PC-9 (cell line): ENCODE measurements around the gene MACROD2. TPM values are rescaled to one million over a fixed set of nuclear protein-coding genes. Genes with fewer than 3 reads are reported as not detected.

Source experiments
- BruUV-seq: library from RNA; stranded (reverse); fragments of 400-500 nt; replicated peaks from 2 replicates; lab custom pipeline; 2021; lab: Mats Ljungman, UMichigan
- CTCF ChIA-PET: fragments of 300-600 bp; sonication (Branson Sonifier 250); formaldehyde crosslinking; loops from one replicate; lab custom pipeline; 2022; ENCODE audit warnings: antibody characterized with exemption; lab: Charles Lee
- POLR2A ChIA-PET: fragments of 300-600 bp; sonication (Branson Sonifier 250); formaldehyde crosslinking; loops from one replicate; lab custom pipeline; 2022; ENCODE audit warnings: antibody characterized with exemption; ENCODE audit not compliant: unreplicated experiment; lab: Charles Lee
- DNase-seq, 2 experiments: peaks; one replicate each; pipeline versions ENCODE4 v3.0.0 to v3.0.0-alpha.2; 2015 to 2022; ENCODE audit warnings: mixed read lengths in 1 of 2
- H2AFZ ChIP-seq: fragments of 200-600 bp; sonication (generic); 2 replicates; pipeline ENCODE4 v1.8.1; 2017; ENCODE audit warnings: antibody characterized with exemption
- H3F3A ChIP-seq: fragments of 200-600 bp; sonication (generic); 2 replicates; pipeline ENCODE4 v1.8.1; 2017; ENCODE audit warnings: antibody characterized with exemption, mild to moderate bottlenecking, low read depth; ENCODE audit not compliant: insufficient read depth
- H3K27ac ChIP-seq: fragments of 200-600 bp; sonication (generic); 2 replicates; pipeline ENCODE4 v1.6.1; 2016; ENCODE audit warnings: mixed run types
- H3K27me3 ChIP-seq: fragments of 200-600 bp; sonication (generic); 2 replicates; pipeline ENCODE4 v1.6.1; 2016; ENCODE audit warnings: low read depth, mixed run types; ENCODE audit not compliant: insufficient read depth
- H3K36me3 ChIP-seq: fragments of 200-600 bp; sonication (generic); 2 replicates; pipeline ENCODE4 v1.6.1; 2016; ENCODE audit warnings: low read depth, mixed run types
- H3K4me1 ChIP-seq: fragments of 200-600 bp; sonication (generic); replicated peaks from 2 replicates; pipeline ENCODE4 v1.6.1; 2016; ENCODE audit warnings: mixed run types; ENCODE audit not compliant: insufficient read depth
- H3K4me2 ChIP-seq: fragments of 200-600 bp; sonication (generic); 2 replicates; pipeline ENCODE4 v1.6.1; 2017; ENCODE audit warnings: mixed run types
- H3K4me3 ChIP-seq: fragments of 200-600 bp; sonication (generic); 2 replicates; pipeline ENCODE4 v1.6.1; 2016; ENCODE audit warnings: mixed run types
- H3K79me2 ChIP-seq: fragments of 200-600 bp; sonication (generic); 2 replicates; pipeline ENCODE4 v1.6.1; 2017; ENCODE audit warnings: low read depth, mixed run types
- H3K9me2 ChIP-seq: fragments of 200-600 bp; sonication (generic); 2 replicates; pipeline ENCODE4 v1.8.1; 2017; ENCODE audit warnings: mild to moderate bottlenecking; ENCODE audit not compliant: insufficient read depth
- H3K9me3 ChIP-seq: fragments of 200-600 bp; sonication (generic); 2 replicates; pipeline ENCODE4 v1.8.1; 2016; ENCODE audit warnings: low read depth; ENCODE audit not compliant: insufficient read depth
- H4K20me1 ChIP-seq: fragments of 200-600 bp; sonication (generic); 2 replicates; pipeline ENCODE4 v1.8.1; 2017; ENCODE audit not compliant: insufficient read depth
- EZH2 ChIP-seq: fragments of 200-600 bp; sonication (generic); IDR thresholded peaks from 2 replicates; pipeline ENCODE4 v1.8.0; 2017; ENCODE audit warnings: antibody characterized with exemption, low read depth
- intact Hi-C: fragments of 100-400 bp; cut with micrococcal nuclease; formaldehyde crosslinking; loops from one replicate; pipeline ENCODE4 v1.10.0; 2022; ENCODE audit not compliant: unreplicated experiment
- total RNA-seq: library from RNA; stranded (reverse); gene quantifications from 2 replicates; pipeline ENCODE4 v1.2.3, GENCODE V29; 2021
- TF ChIP-seq, protein P1 (sequence below): fragments of 200-600 bp; sonication (generic); conservative IDR thresholded peaks from 2 replicates; pipeline ENCODE4 v1.6.1; 2017; ENCODE audit warnings: mixed run types, antibody characterized with exemption, mild to moderate bottlenecking, moderate library complexity

Gene MACROD2
- total RNA-seq, 1 experiment from 2014 or later: 11.4 TPM

DNA sequence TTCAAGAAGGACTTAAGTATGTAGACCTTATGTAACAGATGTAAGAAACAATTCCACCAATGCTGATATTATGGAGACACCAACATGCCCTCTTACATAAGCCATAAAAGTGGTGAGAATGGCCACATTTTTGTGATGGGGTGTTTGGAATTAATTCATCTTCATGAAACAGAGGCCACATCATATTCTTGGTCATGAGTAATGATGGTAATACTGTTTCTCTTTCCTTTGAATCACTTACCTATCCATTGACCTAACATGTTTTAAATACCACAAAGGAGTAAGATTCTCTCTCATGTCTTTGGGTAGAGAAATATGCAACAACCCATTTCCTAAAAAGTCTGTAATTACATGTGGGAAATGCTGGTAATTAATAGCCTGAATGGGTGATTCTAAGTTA, 887.5 kb downstream of the MACROD2 start:
- TF ChIP-seq, protein P1, sequence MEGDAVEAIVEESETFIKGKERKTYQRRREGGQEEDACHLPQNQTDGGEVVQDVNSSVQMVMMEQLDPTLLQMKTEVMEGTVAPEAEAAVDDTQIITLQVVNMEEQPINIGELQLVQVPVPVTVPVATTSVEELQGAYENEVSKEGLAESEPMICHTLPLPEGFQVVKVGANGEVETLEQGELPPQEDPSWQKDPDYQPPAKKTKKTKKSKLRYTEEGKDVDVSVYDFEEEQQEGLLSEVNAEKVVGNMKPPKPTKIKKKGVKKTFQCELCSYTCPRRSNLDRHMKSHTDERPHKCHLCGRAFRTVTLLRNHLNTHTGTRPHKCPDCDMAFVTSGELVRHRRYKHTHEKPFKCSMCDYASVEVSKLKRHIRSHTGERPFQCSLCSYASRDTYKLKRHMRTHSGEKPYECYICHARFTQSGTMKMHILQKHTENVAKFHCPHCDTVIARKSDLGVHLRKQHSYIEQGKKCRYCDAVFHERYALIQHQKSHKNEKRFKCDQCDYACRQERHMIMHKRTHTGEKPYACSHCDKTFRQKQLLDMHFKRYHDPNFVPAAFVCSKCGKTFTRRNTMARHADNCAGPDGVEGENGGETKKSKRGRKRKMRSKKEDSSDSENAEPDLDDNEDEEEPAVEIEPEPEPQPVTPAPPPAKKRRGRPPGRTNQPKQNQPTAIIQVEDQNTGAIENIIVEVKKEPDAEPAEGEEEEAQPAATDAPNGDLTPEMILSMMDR: no peak
- TF ChIP-seq EZH2: no peak
- POLR2A ChIA-PET: no interaction called here
- CTCF ChIA-PET: no interaction called here
- intact Hi-C loops: no loop called here
- no peaks in the 10 kb centered on the region for H3K9me2 ChIP-seq
- peaks cover 11% of the 10 kb centered on the region for H3F3A ChIP-seq
- no TSS peak for BruUV-seq
- peaks cover 7% of the 10 kb centered on the region; the same call in 1 of the 2 replicates for H3K4me1 ChIP-seq
- H3K4me2 ChIP-seq: no peak overlapping the region
- H3K27ac ChIP-seq: no peak overlapping the region
- H3K36me3 ChIP-seq: no peaks in the 10 kb centered on the region
- no peaks in the 10 kb centered on the region for H3K9me3 ChIP-seq
- H3K27me3 ChIP-seq: no peaks in the 10 kb centered on the region
- no peak overlapping the region for H3K4me3 ChIP-seq
- H4K20me1 ChIP-seq: no peaks in the 10 kb centered on the region
- no peak for DNase-seq
- no peaks in the 10 kb centered on the region for H3K79me2 ChIP-seq
- H2AFZ ChIP-seq: no peak overlapping the region

DNA sequence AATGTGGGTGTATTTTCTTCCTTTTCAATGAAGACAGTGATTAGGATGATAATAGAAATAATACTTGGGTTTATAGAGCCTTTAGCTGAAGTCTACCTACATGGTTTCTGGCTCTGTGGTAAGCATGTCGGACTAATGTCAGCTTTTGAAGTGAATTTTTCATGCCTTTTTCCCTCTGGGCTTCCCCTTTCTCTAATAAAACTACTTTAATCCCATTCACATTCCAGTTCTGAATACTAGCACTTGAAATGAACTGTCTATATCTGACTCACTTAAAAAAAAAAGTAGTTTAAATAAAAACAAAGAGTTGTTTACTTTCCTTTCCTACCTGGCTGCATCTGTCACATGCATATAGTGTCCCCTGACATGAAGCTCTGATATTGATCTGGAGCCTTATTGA, 888.0 kb downstream of the MACROD2 start:
- Histone ChIP-seq H3K27ac (no peak overlapping the region), H3K9me2 (no peaks in the 10 kb centered on the region), H2AFZ (no peak overlapping the region), H3K4me3 (no peak overlapping the region), H3K4me2 (no peak overlapping the region), H3K36me3 (no peaks in the 10 kb centered on the region), H3F3A (peaks cover 11% of the 10 kb centered on the region), H3K9me3 (no peaks in the 10 kb centered on the region), H3K4me1 (peaks cover 7% of the 10 kb centered on the region; the same call in 1 of the 2 replicates), H4K20me1 (no peaks in the 10 kb centered on the region), H3K27me3 (no peaks in the 10 kb centered on the region), H3K79me2 (no peaks in the 10 kb centered on the region)
- DNase-seq: no peak
- POLR2A ChIA-PET: no interaction called here
- intact Hi-C loops: no loop called here
- BruUV-seq: no TSS peak
- TF ChIP-seq, protein P1: no peak
- no peak for TF ChIP-seq EZH2
- CTCF ChIA-PET: no interaction called here

DNA sequence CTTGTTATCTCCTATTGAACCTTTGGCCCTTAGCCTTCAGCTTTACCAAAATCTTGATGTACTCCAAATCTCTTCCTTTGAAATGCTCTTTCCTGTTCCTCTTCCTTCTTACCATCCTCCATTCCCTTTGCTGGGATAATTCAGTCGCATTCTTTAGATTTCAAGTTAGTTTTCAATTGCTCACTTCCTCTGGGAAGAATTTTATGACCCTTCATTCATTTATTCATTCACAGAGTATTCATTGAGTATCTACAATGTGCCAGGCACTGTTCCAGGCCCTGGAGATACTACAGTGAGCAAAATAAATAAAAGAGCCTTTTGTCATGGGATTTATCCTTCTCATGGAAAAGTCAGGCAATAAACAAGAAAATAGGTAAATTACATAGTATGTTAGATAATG, 890.3 kb downstream of the MACROD2 start:
- Histone ChIP-seq H3F3A (no peaks in the 10 kb centered on the region), H3K4me1 (no peaks in the 10 kb centered on the region), H4K20me1 (no peaks in the 10 kb centered on the region), H3K9me3 (no peaks in the 10 kb centered on the region), H3K27me3 (no peaks in the 10 kb centered on the region), H2AFZ (no peak overlapping the region), H3K4me3 (no peak overlapping the region), H3K79me2 (no peaks in the 10 kb centered on the region), H3K9me2 (no peaks in the 10 kb centered on the region), H3K36me3 (no peaks in the 10 kb centered on the region), H3K27ac (no peak overlapping the region), H3K4me2 (no peak overlapping the region)
- BruUV-seq: no TSS peak
- ChIA-PET CTCF (no interaction called here), POLR2A (no interaction called here)
- TF ChIP-seq, protein P1: no peak
- TF ChIP-seq EZH2: no peak
- intact Hi-C loops: no loop called here
- DNase-seq: no peak
